MM.1S (cell line): ENCODE results near the gene PRPS1.

Experiments used
- DNase-seq: peaks from one replicate; pipeline ENCODE4 v3.0.0-alpha.2; 2015
- H2AFZ ChIP-seq: fragments of 300-600 bp; sonication (generic); 2 replicates; pipeline ENCODE4 v1.6.0; 2016; ENCODE audit warnings: antibody characterized with exemption, low read length
- H3F3A ChIP-seq: fragments of 300-600 bp; sonication (generic); 2 replicates; pipeline ENCODE4 v1.6.1; 2016; ENCODE audit warnings: mild to moderate bottlenecking, antibody characterized with exemption, low read length, moderate library complexity, mixed read lengths; ENCODE audit not compliant: insufficient read depth
- H3K27ac ChIP-seq: fragments of 300-600 bp; sonication (generic); 2 replicates; pipeline ENCODE4 v1.5.1; 2016; ENCODE audit warnings: mild to moderate bottlenecking, low read length
- H3K27me3 ChIP-seq: fragments of 300-600 bp; sonication (generic); replicated peaks from 2 replicates; pipeline ENCODE4 v1.6.0; 2016; ENCODE audit warnings: low read length; ENCODE audit not compliant: insufficient read depth
- H3K36me3 ChIP-seq: fragments of 300-600 bp; sonication (generic); replicated peaks from 2 replicates; pipeline ENCODE4 v1.6.1; 2016; ENCODE audit warnings: mild to moderate bottlenecking, low read length, mixed read lengths; ENCODE audit not compliant: insufficient read depth
- H3K4me1 ChIP-seq: fragments of 300-600 bp; sonication (generic); 2 replicates; pipeline ENCODE4 v1.6.1; 2016; ENCODE audit warnings: low read length, mixed read lengths
- H3K4me2 ChIP-seq: fragments of 300-600 bp; sonication (generic); 2 replicates; pipeline ENCODE4 v1.6.0; 2016; ENCODE audit warnings: low read depth, low read length
- H3K4me3 ChIP-seq: fragments of 300-600 bp; sonication (generic); 2 replicates; pipeline ENCODE4 v1.5.1; 2016; ENCODE audit warnings: low read length, mixed read lengths
- H3K79me2 ChIP-seq: fragments of 300-600 bp; sonication (generic); 2 replicates; pipeline ENCODE4 v1.6.1; 2016; ENCODE audit warnings: mixed run types, low read length, mixed read lengths
- H3K9ac ChIP-seq: fragments of 300-600 bp; sonication (generic); 2 replicates; pipeline ENCODE4 v1.6.1; 2016; ENCODE audit warnings: low read length, mixed read lengths
- H3K9me2 ChIP-seq: fragments of 300-600 bp; sonication (generic); replicated peaks from 2 replicates; pipeline ENCODE4 v1.6.1; 2016; ENCODE audit warnings: mild to moderate bottlenecking, low read length, mixed read lengths; ENCODE audit not compliant: insufficient read depth
- H3K9me3 ChIP-seq: fragments of 300-600 bp; sonication (generic); replicated peaks from 2 replicates; pipeline ENCODE4 v1.6.1; 2016; ENCODE audit warnings: mild to moderate bottlenecking, low read length, mixed read lengths; ENCODE audit not compliant: insufficient read depth
- H4K20me1 ChIP-seq: fragments of 300-600 bp; sonication (generic); 2 replicates; pipeline ENCODE4 v1.6.1; 2016; ENCODE audit warnings: mild to moderate bottlenecking, low read length, moderate library complexity, mixed read lengths; ENCODE audit not compliant: insufficient read depth
- CTCF ChIP-seq: fragments of 300-600 bp; sonication (generic); IDR thresholded peaks from 2 replicates; pipeline ENCODE4 v1.5.1; 2016; ENCODE audit warnings: antibody characterized with exemption, low read length, mixed read lengths
- EZH2 ChIP-seq: fragments of 300-600 bp; sonication (generic); optimal IDR thresholded peaks from 2 replicates; pipeline ENCODE3; 2017; ENCODE audit warnings: low read depth, mild to moderate bottlenecking, antibody characterized with exemption, low read length, mixed read lengths
- EZH2phosphoT487 ChIP-seq: fragments of 300-600 bp; sonication (generic); IDR thresholded peaks from 2 replicates; pipeline ENCODE4 v1.6.1; 2018; ENCODE audit warnings: antibody characterized with exemption, low read length

The PRPS1 gene

DNA sequence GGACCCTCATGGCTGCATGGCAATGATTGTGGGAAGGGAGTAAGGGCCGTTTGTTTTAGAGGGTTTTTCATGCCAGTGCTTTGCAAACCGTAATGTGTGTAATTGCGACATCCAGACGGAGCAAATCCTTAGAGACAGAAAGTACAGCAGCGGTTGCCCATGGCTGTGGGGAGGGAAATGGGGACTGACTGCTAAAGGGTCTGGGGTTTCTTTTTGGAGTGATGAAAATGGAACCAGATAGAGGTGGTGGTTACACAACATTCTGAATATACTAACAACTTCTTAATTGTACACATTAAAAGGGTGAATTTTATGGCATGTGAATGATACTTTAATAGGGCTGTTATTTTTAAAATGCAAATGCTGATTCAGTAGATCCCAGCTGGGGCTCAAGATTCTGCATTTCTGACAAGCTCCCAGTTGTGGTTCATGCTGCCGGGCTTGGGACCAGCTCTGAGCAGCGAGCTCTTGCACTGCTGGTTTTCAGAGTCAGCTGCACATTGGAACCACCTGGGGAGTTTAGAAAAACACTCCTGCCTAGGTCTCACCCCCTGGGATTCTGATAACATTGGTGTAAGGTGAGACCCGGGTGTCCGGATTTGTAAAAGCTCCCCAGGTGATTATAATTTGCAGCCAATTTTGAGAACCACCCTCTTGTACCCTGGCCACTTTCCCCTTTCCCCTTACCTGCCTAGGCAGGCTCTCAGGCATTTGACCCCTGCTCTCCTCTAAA, 47.7 kb downstream of the PRPS1 start:
- Histone ChIP-seq H3K9ac (peak overlapping the region; percentile 100), H3K4me3 (peak overlapping the region; percentile 79), H3K9me3 (no peaks in the 10 kb centered on the region), H3K27ac (peak overlapping the region; percentile 98), H3F3A (peaks cover 33% of the 10 kb centered on the region), H2AFZ (0 out of 2 replicates have a peak overlapping the region, but pooled peaks have one; percentile 63), H3K9me2 (no peaks in the 10 kb centered on the region), H4K20me1 (no peaks in the 10 kb centered on the region), H3K4me1 (peaks cover 35% of the 10 kb centered on the region), H3K36me3 (no peaks in the 10 kb centered on the region), H3K27me3 (no peaks in the 10 kb centered on the region), H3K79me2 (peaks cover 17% of the 10 kb centered on the region; the same call in 1 of the 2 replicates), H3K4me2 (peak overlapping the region; percentile 80)
- no peak for TF ChIP-seq EZH2phosphoT487
- TF ChIP-seq CTCF: no peak
- no peak for TF ChIP-seq EZH2
- peak; percentile 56 for DNase-seq

DNA sequence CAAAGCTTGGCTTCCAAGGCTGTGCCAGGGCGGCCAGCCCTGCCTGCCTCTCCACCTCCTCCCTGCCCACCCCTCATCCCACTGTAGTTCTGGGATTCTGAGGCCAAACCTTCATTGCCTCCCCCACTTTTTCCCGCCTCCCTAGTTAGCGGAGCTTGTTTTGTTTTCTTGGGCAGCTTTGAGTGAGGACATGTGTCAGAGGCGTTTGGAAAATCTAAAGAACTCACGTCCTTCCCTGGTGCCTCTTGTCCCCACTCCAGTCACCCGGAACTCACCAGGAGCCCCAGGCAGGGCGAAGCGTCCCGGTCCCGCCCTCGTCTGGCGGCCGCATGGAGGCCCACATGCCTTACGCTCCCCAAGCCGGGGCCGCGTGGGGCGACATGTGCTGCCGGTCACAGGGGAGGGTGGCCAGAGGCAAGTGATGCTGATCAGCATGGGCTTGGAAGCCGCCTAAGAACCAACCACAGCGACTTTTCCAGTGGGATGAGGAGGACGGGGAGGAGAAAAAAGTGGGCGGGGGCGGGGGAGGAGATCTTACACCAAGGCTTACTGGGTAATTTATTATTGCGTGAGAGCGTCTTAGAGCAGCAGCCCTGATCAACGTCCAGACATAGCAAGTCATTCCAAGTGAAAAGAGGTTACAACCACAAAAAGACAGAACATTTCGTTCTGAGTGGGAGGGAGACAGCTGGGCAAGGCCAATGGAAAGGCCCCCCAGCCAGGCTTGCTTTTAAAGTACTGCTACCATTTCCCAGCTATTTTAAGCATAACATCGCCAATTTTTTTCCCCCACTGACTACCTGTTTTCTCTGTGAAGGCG, 48.5 kb downstream of the PRPS1 start:
- Histone ChIP-seq H3K4me1 (peaks cover 35% of the 10 kb centered on the region), H3K27me3 (no peaks in the 10 kb centered on the region), H3K9ac (peak overlapping the region; percentile 100), H2AFZ (peak overlapping the region; percentile 63; the same call in 1 of the 2 replicates), H4K20me1 (no peaks in the 10 kb centered on the region), H3K27ac (peak overlapping the region; percentile 98), H3K9me2 (no peaks in the 10 kb centered on the region), H3F3A (peaks cover 33% of the 10 kb centered on the region), H3K4me2 (peak overlapping the region; percentile 80), H3K4me3 (peak overlapping the region; percentile 79), H3K36me3 (no peaks in the 10 kb centered on the region), H3K79me2 (peaks cover 13% of the 10 kb centered on the region; the same call in 1 of the 2 replicates), H3K9me3 (no peaks in the 10 kb centered on the region)
- peak; percentile 61 for DNase-seq
- no peak for TF ChIP-seq CTCF
- TF ChIP-seq EZH2: no peak
- TF ChIP-seq EZH2phosphoT487: no peak

- Histone ChIP-seq H3F3A (peaks cover 33% of the 10 kb centered on the region), H3K9ac (peak overlapping the region; percentile 100), H2AFZ (no peak overlapping the region), H4K20me1 (no peaks in the 10 kb centered on the region), H3K4me2 (peak overlapping the region; percentile 80), H3K79me2 (peaks cover 12% of the 10 kb centered on the region; the same call in 1 of the 2 replicates), H3K36me3 (no peaks in the 10 kb centered on the region), H3K4me1 (peaks cover 35% of the 10 kb centered on the region), H3K4me3 (peak overlapping the region; percentile 79; the same call in 1 of the 2 replicates), H3K27me3 (no peaks in the 10 kb centered on the region), H3K27ac (peak overlapping the region; percentile 98), H3K9me3 (no peaks in the 10 kb centered on the region), H3K9me2 (no peaks in the 10 kb centered on the region)
- no peak for DNase-seq
- TF ChIP-seq EZH2phosphoT487: no peak
- TF ChIP-seq CTCF: 0 out of 2 replicates have a peak, but pooled peaks have one; percentile 5
These were observed 49.2 kb downstream of the PRPS1 start for GRCh38 chrX:107677501-107677901.
